Mesendoderm (in vitro differentiated cells): ENCODE results near the gene CADPS.
A peak's percentile ranks its signal among the peaks of the same experiment; 100 is the strongest.

Experiments
- DNase-seq: peaks from one replicate; pipeline ENCODE4 v3.0.0; 2013
- H2AK5ac ChIP-seq: 2 replicates; pipeline ENCODE4 v1.6.1; 2013; ENCODE audit warnings: low read length, inconsistent platforms
- H2BK120ac ChIP-seq: 2 replicates; pipeline ENCODE4 v1.6.1; 2013; ENCODE audit warnings: low read depth, mild to moderate bottlenecking, low read length, moderate library complexity, mixed read lengths
- H2BK15ac ChIP-seq: replicated peaks from 2 replicates; pipeline ENCODE4 v1.6.1; 2013; ENCODE audit warnings: low read depth, mild to moderate bottlenecking, moderate library complexity
- H2BK5ac ChIP-seq: 2 replicates; pipeline ENCODE4 v1.6.1; 2013; ENCODE audit warnings: low read length, inconsistent platforms
- H3K18ac ChIP-seq: 2 replicates; pipeline ENCODE4 v1.6.1; 2013; ENCODE audit warnings: mild to moderate bottlenecking, low read length, mixed read lengths
- H3K23ac ChIP-seq: one replicate; pipeline ENCODE4 v1.6.1; 2013; ENCODE audit warnings: low read length
- H3K27ac ChIP-seq: 2 replicates; pipeline ENCODE4 v1.5.1; 2013; ENCODE audit warnings: low read depth, mild to moderate bottlenecking, inconsistent platforms, low read length, moderate library complexity
- H3K27me3 ChIP-seq: 2 replicates; pipeline ENCODE4 v1.6.1; 2013; ENCODE audit warnings: low read length, control low read depth, mild to moderate bottlenecking, inconsistent platforms; ENCODE audit not compliant: insufficient read depth, poor library complexity
- H3K36me3 ChIP-seq: 2 replicates; pipeline ENCODE4 v1.6.1; 2013; ENCODE audit warnings: low read length, inconsistent platforms; ENCODE audit not compliant: control insufficient read depth, insufficient read depth
- H3K4ac ChIP-seq: one replicate; pipeline ENCODE4 v1.6.1; 2013; ENCODE audit warnings: low read depth, mild to moderate bottlenecking, low read length, moderate library complexity
- H3K4me1 ChIP-seq: 2 replicates; pipeline ENCODE4 v1.6.1; 2013; ENCODE audit warnings: low read depth, low read length, inconsistent platforms; ENCODE audit not compliant: control insufficient read depth
- H3K4me2 ChIP-seq: 2 replicates; pipeline ENCODE4 v1.6.1; 2013; ENCODE audit warnings: low read length
- H3K4me3 ChIP-seq: 2 replicates; pipeline ENCODE4 v1.5.1; 2013; ENCODE audit warnings: mild to moderate bottlenecking, low read length
- H3K56ac ChIP-seq: one replicate; pipeline ENCODE4 v1.6.1; 2013; ENCODE audit warnings: low read length
- H3K79me1 ChIP-seq: 2 replicates; pipeline ENCODE4 v1.6.1; 2013; ENCODE audit warnings: low read length, inconsistent platforms
- H3K79me2 ChIP-seq: 2 replicates; pipeline ENCODE4 v1.6.1; 2013; ENCODE audit warnings: mild to moderate bottlenecking, low read length; ENCODE audit not compliant: control insufficient read depth, insufficient read depth
- H3K9ac ChIP-seq: 2 replicates; pipeline ENCODE4 v1.6.1; 2013; ENCODE audit warnings: low read length, inconsistent platforms
- H4K5ac ChIP-seq: one replicate; pipeline ENCODE4 v1.6.1; 2013; ENCODE audit warnings: low read length
- H4K8ac ChIP-seq: one replicate; pipeline ENCODE4 v1.6.1; 2013; ENCODE audit warnings: low read depth, mild to moderate bottlenecking, control low read depth, low read length, moderate library complexity
- WGBS: extraction: QIAGEN DNeasy Blood & Tissue Kit; methylation state at CpG from one replicate; pipeline ENCODE4 v1.1.7; 2013; ENCODE audit warnings: low lambda C conversion rate, missing lambda C conversion rate; ENCODE audit not compliant: insufficient coverage; ENCODE audit errors: extremely low coverage; 5-methylcytosine and 5-hydroxymethylcytosine counted together

Gene CADPS

GRCh38 chr3:62705721-62706120 lies 169.5 kb downstream of the CADPS start:
- Histone ChIP-seq H2AK5ac (no peak overlapping the region), H3K27ac (no peak overlapping the region), H3K18ac (no peak overlapping the region), H3K4me2 (no peak overlapping the region), H3K4me3 (no peak overlapping the region), H3K36me3 (no peaks in the 10 kb centered on the region), H3K79me1 (no peaks in the 10 kb centered on the region), H3K23ac (no peak overlapping the region), H4K8ac (no peak overlapping the region), H2BK5ac (no peak overlapping the region), H3K4ac (no peak overlapping the region), H3K4me1 (peaks cover 2% of the 10 kb centered on the region), H4K5ac (no peak overlapping the region), H3K79me2 (no peaks in the 10 kb centered on the region), H2BK15ac (no peak overlapping the region), H2BK120ac (no peak overlapping the region), H3K56ac (no peak overlapping the region), H3K9ac (no peak overlapping the region), H3K27me3 (no peaks in the 10 kb centered on the region)
- DNase-seq = no peak
- no CpG with 5 or more reads among the region's 2 CpGs for WGBS

- Histone ChIP-seq H3K4me1 (no peaks in the 10 kb centered on the region), H4K8ac (no peak overlapping the region), H3K27me3 (no peaks in the 10 kb centered on the region), H3K27ac (no peak overlapping the region), H3K79me2 (no peaks in the 10 kb centered on the region), H3K23ac (no peak overlapping the region), H3K9ac (no peak overlapping the region), H2BK120ac (no peak overlapping the region), H2BK15ac (no peak overlapping the region), H3K56ac (no peak overlapping the region), H3K18ac (no peak overlapping the region), H3K4me3 (no peak overlapping the region), H2AK5ac (no peak overlapping the region), H3K4me2 (no peak overlapping the region), H3K79me1 (no peaks in the 10 kb centered on the region), H2BK5ac (no peak overlapping the region), H3K36me3 (no peaks in the 10 kb centered on the region), H4K5ac (no peak overlapping the region), H3K4ac (no peak overlapping the region)
- WGBS = no CpG with 5 or more reads among the region's 4 CpGs
- peak; percentile 78 for DNase-seq
Observed at GRCh38 chr3:62703451-62704167, 171.6 kb downstream of the CADPS start.

GRCh38 chr3:62700357-62700756 lies 174.9 kb downstream of the CADPS start:
- Histone ChIP-seq H4K8ac (no peak overlapping the region), H3K36me3 (no peaks in the 10 kb centered on the region), H2BK5ac (no peak overlapping the region), H3K23ac (no peak overlapping the region), H3K4me1 (no peaks in the 10 kb centered on the region), H3K27ac (no peak overlapping the region), H2AK5ac (no peak overlapping the region), H3K79me1 (no peaks in the 10 kb centered on the region), H3K4me3 (no peak overlapping the region), H3K18ac (no peak overlapping the region), H2BK120ac (no peak overlapping the region), H3K79me2 (no peaks in the 10 kb centered on the region), H3K4me2 (no peak overlapping the region), H3K4ac (no peak overlapping the region), H3K56ac (no peak overlapping the region), H4K5ac (no peak overlapping the region), H3K9ac (no peak overlapping the region), H3K27me3 (no peaks in the 10 kb centered on the region), H2BK15ac (no peak overlapping the region)
- DNase-seq = no peak
- WGBS = no CpG with 5 or more reads among the region's 3 CpGs

DNA sequence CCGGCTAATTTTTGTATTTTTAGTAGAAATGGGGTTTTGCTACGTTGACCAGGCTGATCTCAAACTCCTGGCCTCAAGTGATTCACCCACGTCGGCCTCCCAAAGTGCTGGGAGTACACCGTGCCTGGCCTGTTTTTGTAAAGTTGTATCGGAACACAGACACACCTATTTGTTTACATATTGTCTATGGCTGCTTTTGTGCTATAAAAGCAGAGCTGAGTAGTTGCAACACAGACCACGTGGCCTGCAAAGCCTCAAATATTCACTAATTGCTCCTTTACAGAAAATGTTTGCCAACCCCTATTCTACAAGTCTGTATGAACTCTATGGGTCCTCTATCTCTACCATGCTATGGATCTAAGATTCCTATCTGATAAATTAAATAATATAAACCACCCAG lies 175.5 kb downstream of the CADPS start:
- H3K36me3 ChIP-seq = no peaks in the 10 kb centered on the region

DNA sequence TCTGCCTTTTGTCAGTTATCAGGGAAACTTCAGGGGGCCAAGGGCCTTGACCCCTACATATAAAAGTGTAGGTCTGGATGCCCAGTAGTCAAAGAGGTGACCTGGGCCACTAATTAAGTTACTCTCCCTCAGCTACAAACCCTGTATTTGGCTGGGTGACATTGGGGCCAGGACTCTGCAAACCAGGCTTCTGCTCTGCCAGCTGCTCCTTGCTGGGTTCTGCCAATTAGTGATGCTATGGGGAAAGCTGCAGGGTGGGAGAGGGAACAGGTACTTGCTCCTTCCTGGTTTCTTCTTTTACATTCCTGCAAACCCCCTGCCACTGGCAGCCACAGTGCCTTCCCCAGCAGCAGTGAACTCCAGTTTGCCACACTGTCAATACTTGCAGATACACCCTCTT lies 179.2 kb downstream of the CADPS start:
- no peak overlapping the region for H3K27ac ChIP-seq
- no peaks in the 10 kb centered on the region for H3K79me2 ChIP-seq
- H4K5ac ChIP-seq = no peak overlapping the region
- no peaks in the 10 kb centered on the region for H3K79me1 ChIP-seq
- no peak overlapping the region for H3K4me2 ChIP-seq
- no peak overlapping the region for H2BK5ac ChIP-seq
- no peak overlapping the region for H2BK120ac ChIP-seq
- H3K9ac ChIP-seq = no peak overlapping the region
- H3K23ac ChIP-seq = peak overlapping the region; percentile 3
- H4K8ac ChIP-seq = no peak overlapping the region
- no peak overlapping the region for H3K4ac ChIP-seq
- no peaks in the 10 kb centered on the region for H3K4me1 ChIP-seq
- H3K27me3 ChIP-seq = no peaks in the 10 kb centered on the region
- H3K36me3 ChIP-seq = no peaks in the 10 kb centered on the region
- H2AK5ac ChIP-seq = no peak overlapping the region
- no peak overlapping the region for H2BK15ac ChIP-seq
- DNase-seq = no peak
- H3K4me3 ChIP-seq = no peak overlapping the region
- no peak overlapping the region for H3K56ac ChIP-seq
- no peak overlapping the region for H3K18ac ChIP-seq

More for the DNA sequence above, 175.5 kb downstream of the CADPS start:
- Histone ChIP-seq H3K4me3 (no peak overlapping the region), H3K18ac (no peak overlapping the region), H3K4me1 (no peaks in the 10 kb centered on the region), H3K56ac (no peak overlapping the region), H3K23ac (no peak overlapping the region), H2BK15ac (no peak overlapping the region), H3K4me2 (no peak overlapping the region), H3K79me1 (no peaks in the 10 kb centered on the region), H4K8ac (no peak overlapping the region), H3K79me2 (no peaks in the 10 kb centered on the region), H2BK5ac (no peak overlapping the region), H2BK120ac (no peak overlapping the region), H3K9ac (no peak overlapping the region), H2AK5ac (no peak overlapping the region), H3K27ac (no peak overlapping the region), H4K5ac (no peak overlapping the region), H3K27me3 (no peaks in the 10 kb centered on the region), H3K4ac (no peak overlapping the region)
- no CpG with 5 or more reads among the region's 7 CpGs for WGBS
- DNase-seq = no peak

GRCh38 chr3:62688812-62689211 lies 186.4 kb downstream of the CADPS start:
- Histone ChIP-seq H3K27ac (no peak overlapping the region), H3K79me1 (no peaks in the 10 kb centered on the region), H3K4me2 (no peak overlapping the region), H4K5ac (no peak overlapping the region), H3K9ac (no peak overlapping the region), H3K36me3 (no peaks in the 10 kb centered on the region), H3K4me1 (no peaks in the 10 kb centered on the region), H3K18ac (no peak overlapping the region), H2BK5ac (no peak overlapping the region), H3K4ac (no peak overlapping the region), H2AK5ac (no peak overlapping the region), H2BK120ac (no peak overlapping the region), H3K56ac (no peak overlapping the region), H2BK15ac (no peak overlapping the region), H3K27me3 (no peaks in the 10 kb centered on the region), H3K23ac (no peak overlapping the region), H3K4me3 (no peak overlapping the region), H3K79me2 (no peaks in the 10 kb centered on the region), H4K8ac (no peak overlapping the region)
- no CpG with 5 or more reads among the region's 2 CpGs for WGBS
- DNase-seq = no peak
